Kidney (tissue), 14 donors: ENCODE measurements around the gene PARP14. TPM values are rescaled to one million over a fixed set of nuclear protein-coding genes. Genes with fewer than 3 reads are reported as not detected.

ENCODE experiments used
- DNase-seq, 5 donors: peaks; one replicate each; pipeline ENCODE4 v3.0.0-alpha.2; 2013 to 2020
- FAIRE-seq: peaks from 2 replicates; lab custom pipeline; 2012; peaks lifted over from hg19 to GRCh38; lab: Jason Lieb, UNC
- H3K27ac ChIP-seq, 2 donors: one replicate each; pipeline ENCODE4 v1.7.0; 2013; ENCODE audit warnings: low read depth in 2 of 2, low read length in 2 of 2, inconsistent platforms in 1 of 2
- H3K27me3 ChIP-seq: one replicate; pipeline ENCODE4 v1.7.1; 2013; ENCODE audit warnings: low read length, inconsistent platforms; ENCODE audit not compliant: control insufficient read depth, insufficient read depth
- H3K36me3 ChIP-seq, 3 donors: one replicate each; pipeline versions ENCODE4 v1.7.0 to v1.7.1; 2013; ENCODE audit warnings: low read length in 3 of 3, control low read depth in 1 of 3, inconsistent platforms in 1 of 3; ENCODE audit not compliant: insufficient read depth in 3 of 3, control insufficient read depth in 2 of 3
- H3K4me1 ChIP-seq, 3 donors: one replicate each; pipeline versions ENCODE4 v1.7.0 to v1.7.1; 2013; ENCODE audit warnings: low read length in 3 of 3, inconsistent platforms in 1 of 3, low read depth in 1 of 3; ENCODE audit not compliant: control insufficient read depth in 2 of 3, insufficient read depth in 2 of 3
- H3K4me3 ChIP-seq, 3 donors: one replicate each; pipeline versions ENCODE4 v1.7.0 to v1.8.1; 2013; ENCODE audit warnings: low read length in 3 of 3, control low read depth in 1 of 3, inconsistent platforms in 1 of 3
- H3K9ac ChIP-seq, 3 donors: one replicate each; pipeline versions ENCODE4 v1.7.0 to v1.7.1; 2013; ENCODE audit warnings: low read length in 3 of 3, control low read depth in 1 of 3, inconsistent platforms in 1 of 3
- H3K9me3 ChIP-seq, 3 donors: one replicate each; pipeline versions ENCODE4 v1.7.0 to v1.7.1; 2013; ENCODE audit warnings: low read length in 3 of 3, control low read depth in 1 of 3, inconsistent platforms in 1 of 3; ENCODE audit not compliant: control insufficient read depth in 2 of 3, insufficient read depth in 1 of 3
- CTCF ChIP-seq: IDR thresholded peaks from 3 replicates; pipeline ENCODE4 v1.5.1; 2012; ENCODE audit warnings: mild to moderate bottlenecking, moderate library complexity, borderline replicate concordance; ENCODE audit not compliant: insufficient read depth; ENCODE audit errors: extremely low read depth
- intact Hi-C: fragments of 100-400 bp; cut with DNase I; formaldehyde crosslinking; loops from one replicate; pipeline ENCODE4 v1.11.1; 2022
- polyA plus RNA-seq: library from polyadenylated mRNA; stranded (reverse); fragments of 350-450 nt; fragmentation: Illumina TruSeq; extraction: RNeasy Lipid Tissue Mini Kit (QIAGEN cat#74804); gene quantifications from one replicate; pipeline ENCODE4 v1.2.3, GENCODE V29; 2014; ENCODE audit warnings: low read depth, low replicate concordance; ENCODE audit not compliant: insufficient read depth
- total RNA-seq: library from RNA; stranded (reverse); fragmentation: NEBNext Ultra II Directional; extraction: Animal tissue kit (Norgen Biotek cat#: 25700); gene quantifications from one replicate; pipeline ENCODE4 v1.2.1, GENCODE V29; 2021
- donor health status: control.
- donor health status: control.
- donor health status: control.
- donor health status: control.
- donor health status: control.
- donor health status: DM: yes; HTN: yes; CAD: no.
- donor health status: Normal renal cell carcinoma (clear cell type).

Gene PARP14
- total and polyA plus RNA-seq, 2 donors from 2014 or later = 14.9 to 64.0 TPM

GRCh38 chr3:122770521-122771202 is 90.0 kb downstream of the PARP14 start:
- TF ChIP-seq CTCF = no peak

GRCh38 chr3:122772827-122773226 is 92.2 kb downstream of the PARP14 start:
- H3K36me3 ChIP-seq = no peaks in the 10 kb centered on the region
- H3K9ac ChIP-seq = no peak overlapping the region
- FAIRE-seq (no peak), DNase-seq (no peak)
- H3K9me3 ChIP-seq = no peaks in the 10 kb centered on the region
- TF ChIP-seq CTCF = no peak
- no peaks in the 10 kb centered on the region for H3K4me1 ChIP-seq
- intact Hi-C loops = no loop called here
- H3K27ac ChIP-seq = no peak overlapping the region
- no peak overlapping the region for H3K4me3 ChIP-seq
- no peaks in the 10 kb centered on the region for H3K27me3 ChIP-seq

More at GRCh38 chr3:122770521-122771202, 90.0 kb downstream of the PARP14 start:
- no peaks in the 10 kb centered on the region for H3K4me1 ChIP-seq
- no peaks in the 10 kb centered on the region for H3K27me3 ChIP-seq
- H3K9ac ChIP-seq = no peak overlapping the region
- no peak for DNase-seq
- H3K27ac ChIP-seq = no peak overlapping the region
- H3K36me3 ChIP-seq = no peaks in the 10 kb centered on the region
- FAIRE-seq = no peak
- intact Hi-C loops = no loop called here
- H3K4me3 ChIP-seq = no peak overlapping the region
- H3K9me3 ChIP-seq = no peaks in the 10 kb centered on the region

- TF ChIP-seq CTCF = no peak
- no peak for DNase-seq
- Histone ChIP-seq H3K4me1 (no peaks in the 10 kb centered on the region), H3K4me3 (no peak overlapping the region), H3K36me3 (no peaks in the 10 kb centered on the region), H3K9ac (no peak overlapping the region), H3K27me3 (no peaks in the 10 kb centered on the region), H3K9me3 (no peaks in the 10 kb centered on the region), H3K27ac (no peak overlapping the region)
- no peak for FAIRE-seq
- intact Hi-C loops = no loop called here
Observed at GRCh38 chr3:122773944-122774509, 93.4 kb downstream of the PARP14 start.
